Keratinocyte (primary cell): ENCODE measurements around the gene WIPF3. TPM values are rescaled to one million over a fixed set of nuclear protein-coding genes. Genes with fewer than 3 reads are reported as not detected.

Experiments used
- DNase-seq: peaks from one replicate; pipeline ENCODE4 v3.0.0-alpha.2; 2011; ENCODE audit warnings: low read depth, missing footprints, low spot score
- FAIRE-seq: peaks from 2 replicates; lab custom pipeline; 2011; peaks lifted over from hg19 to GRCh38; lab: Jason Lieb, UNC
- H2AFZ ChIP-seq: 2 replicates; pipeline ENCODE4 v1.6.0; 2012; ENCODE audit warnings: low read length, control low read depth, inconsistent platforms; ENCODE audit not compliant: control insufficient read depth
- H3K27ac ChIP-seq: 2 replicates; pipeline ENCODE4 v1.5.1; 2011; ENCODE audit warnings: low read length; ENCODE audit not compliant: control insufficient read depth, insufficient read depth
- H3K27me3 ChIP-seq: 3 replicates; pipeline ENCODE4 v1.6.0; 2011; ENCODE audit warnings: low read length; ENCODE audit not compliant: control insufficient read depth, insufficient read depth; ENCODE audit errors: extremely low read depth
- H3K36me3 ChIP-seq, 2 experiments: 2 replicates in 1 of 2; 3 replicates in 1 of 2; pipeline ENCODE4 v1.5.1; 2011; ENCODE audit warnings: low read length in 2 of 2, mild to moderate bottlenecking in 1 of 2; ENCODE audit not compliant: control insufficient read depth in 2 of 2, insufficient read depth in 2 of 2; ENCODE audit errors: extremely low read depth in 1 of 2
- H3K4me1 ChIP-seq: 3 replicates; pipeline ENCODE4 v1.5.1; 2011; ENCODE audit warnings: low read length; ENCODE audit not compliant: control insufficient read depth, insufficient read depth; ENCODE audit errors: extremely low read depth
- H3K4me2 ChIP-seq: 3 replicates; pipeline ENCODE4 v1.6.0; 2011; ENCODE audit warnings: low read depth, low read length; ENCODE audit not compliant: control insufficient read depth, insufficient read depth; ENCODE audit errors: extremely low read depth
- H3K4me3 ChIP-seq, 3 experiments: fragments of 200-600 bp in 1 of 3; sonication (generic) in 1 of 3; 2 replicates in 2 of 3; 3 replicates in 1 of 3; pipeline ENCODE4 v1.5.1; 2011 to 2016; ENCODE audit warnings: low read length in 3 of 3, mild to moderate bottlenecking in 3 of 3, control low read depth in 2 of 3, inconsistent platforms in 1 of 3, low read depth in 1 of 3, mixed read lengths in 1 of 3, mixed run types in 1 of 3, moderate library complexity in 1 of 3; ENCODE audit not compliant: control insufficient read depth in 2 of 3, insufficient read depth in 2 of 3; ENCODE audit errors: extremely low read depth in 1 of 3
- H3K79me2 ChIP-seq: 2 replicates; pipeline ENCODE4 v1.6.0; 2012; ENCODE audit warnings: low read length; ENCODE audit not compliant: control insufficient read depth, insufficient read depth
- H3K9ac ChIP-seq: 3 replicates; pipeline ENCODE4 v1.6.0; 2011; ENCODE audit warnings: low read length; ENCODE audit not compliant: control insufficient read depth, insufficient read depth; ENCODE audit errors: extremely low read depth
- H3K9me1 ChIP-seq: 3 replicates; pipeline ENCODE4 v1.6.0; 2011; ENCODE audit warnings: low read length; ENCODE audit not compliant: control insufficient read depth, insufficient read depth; ENCODE audit errors: extremely low read depth
- H3K9me3 ChIP-seq: 2 replicates; pipeline ENCODE4 v1.5.1; 2012; ENCODE audit warnings: low read depth, low read length; ENCODE audit not compliant: control insufficient read depth
- H4K20me1 ChIP-seq: 3 replicates; pipeline ENCODE4 v1.6.0; 2011; ENCODE audit warnings: low read length; ENCODE audit not compliant: control insufficient read depth, insufficient read depth; ENCODE audit errors: extremely low read depth
- EZH2 ChIP-seq: IDR thresholded peaks from one replicate; pipeline ENCODE4 v1.6.1; 2012; ENCODE audit warnings: inconsistent platforms, mild to moderate bottlenecking, low read length, moderate library complexity
- dilution Hi-C: fragments of 300-500 bp; cut with MboI; formaldehyde crosslinking; loops from one replicate; pipeline ENCODE4 v1.7.0; 2020; ENCODE audit warnings: low sequenced_read_pairs; ENCODE audit not compliant: extremely low pct_ligation_motif_present
- polyA plus RNA-seq, 5 experiments: library from polyadenylated mRNA; depleted of rRNA in 3 of 5; stranded (reverse) in 3 of 5; stranded (forward) in 1 of 5; unstranded in 1 of 5; fragments of >200 nt; gene quantifications; 1 replicate in 1 of 5; 2 replicates in 3 of 5; 3 replicates in 1 of 5; pipeline versions ENCODE4 v1.2.1 to v1.2.3, GENCODE V29; 2011 to 2012; ENCODE audit warnings: missing spikeins in 2 of 5, low read depth in 1 of 5, low replicate concordance in 1 of 5
- TF ChIP-seq, protein P1 (sequence below), 3 experiments: IDR thresholded peaks in 1 of 3; conservative IDR thresholded peaks in 1 of 3; optimal IDR thresholded peaks in 1 of 3; 2 replicates in 2 of 3; 3 replicates in 1 of 3; pipeline versions ENCODE3 to v1.5.1; 2011; ENCODE audit warnings: low read length in 3 of 3, mild to moderate bottlenecking in 3 of 3, moderate library complexity in 2 of 3, control low read depth in 1 of 3, inconsistent platforms in 1 of 3; ENCODE audit not compliant: insufficient read depth in 2 of 3; ENCODE audit errors: extremely low read depth in 1 of 3

Gene WIPF3
- polyA plus RNA-seq, 1 donor (not counting 4 experiments of a cell fraction or from before 2014, with no cell fraction given), result 0.04 TPM

- Histone ChIP-seq H3K4me3 (no peak overlapping the region), H3K9ac (no peak overlapping the region), H3K9me1 (no peaks in the 10 kb centered on the region), H4K20me1 (no peaks in the 10 kb centered on the region), H3K4me2 (no peak overlapping the region), H3K27me3 (no peaks in the 10 kb centered on the region), H3K9me3 (no peaks in the 10 kb centered on the region), H3K79me2 (no peaks in the 10 kb centered on the region), H3K4me1 (no peaks in the 10 kb centered on the region), H2AFZ (no peak overlapping the region), H3K27ac (no peak overlapping the region), H3K36me3 (peaks cover 7 to 15% of the 10 kb centered on the region in 2 experiments)
- TF ChIP-seq EZH2, result no peak
- TF ChIP-seq, protein P1, sequence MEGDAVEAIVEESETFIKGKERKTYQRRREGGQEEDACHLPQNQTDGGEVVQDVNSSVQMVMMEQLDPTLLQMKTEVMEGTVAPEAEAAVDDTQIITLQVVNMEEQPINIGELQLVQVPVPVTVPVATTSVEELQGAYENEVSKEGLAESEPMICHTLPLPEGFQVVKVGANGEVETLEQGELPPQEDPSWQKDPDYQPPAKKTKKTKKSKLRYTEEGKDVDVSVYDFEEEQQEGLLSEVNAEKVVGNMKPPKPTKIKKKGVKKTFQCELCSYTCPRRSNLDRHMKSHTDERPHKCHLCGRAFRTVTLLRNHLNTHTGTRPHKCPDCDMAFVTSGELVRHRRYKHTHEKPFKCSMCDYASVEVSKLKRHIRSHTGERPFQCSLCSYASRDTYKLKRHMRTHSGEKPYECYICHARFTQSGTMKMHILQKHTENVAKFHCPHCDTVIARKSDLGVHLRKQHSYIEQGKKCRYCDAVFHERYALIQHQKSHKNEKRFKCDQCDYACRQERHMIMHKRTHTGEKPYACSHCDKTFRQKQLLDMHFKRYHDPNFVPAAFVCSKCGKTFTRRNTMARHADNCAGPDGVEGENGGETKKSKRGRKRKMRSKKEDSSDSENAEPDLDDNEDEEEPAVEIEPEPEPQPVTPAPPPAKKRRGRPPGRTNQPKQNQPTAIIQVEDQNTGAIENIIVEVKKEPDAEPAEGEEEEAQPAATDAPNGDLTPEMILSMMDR (optimal IDR thresholded peaks at IDR 0.05 in 1 of 3, IDR thresholded peaks at IDR 0.05 in 1 of 3, conservative IDR thresholded peaks at IDR 0.05 in 1 of 3; ENCODE audit: extremely low read depth in 1 of 3, insufficient read depth in 2 of 3, low read length in 3 of 3), result no peak
- FAIRE-seq (no peak), DNase-seq (no peak)
- dilution Hi-C loops, result no loop called here
These were observed 119.9 kb downstream of the WIPF3 start for GRCh38 chr7:29926216-29926615.

DNA sequence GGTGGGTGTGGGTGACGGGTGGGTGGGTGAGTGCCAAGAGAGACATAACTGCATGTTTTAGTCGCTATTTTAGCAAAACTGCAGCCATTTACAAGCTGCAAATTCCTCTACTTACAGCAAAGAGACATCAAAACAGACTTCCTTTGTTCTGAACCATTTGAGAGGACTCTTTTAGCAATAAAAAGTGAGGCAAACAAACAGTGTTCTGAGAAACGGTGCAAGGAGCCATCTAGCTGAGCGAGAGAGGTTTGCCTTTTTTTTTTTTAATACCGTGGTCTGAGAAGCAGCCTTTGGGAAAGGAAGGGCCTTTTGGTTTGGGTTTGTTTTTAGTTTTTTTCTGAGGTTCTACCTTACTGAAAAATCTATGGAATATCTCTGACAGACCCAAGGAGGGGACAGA, 120.4 kb downstream of the WIPF3 start:
- dilution Hi-C loops, result no loop called here
- no peak for FAIRE-seq
- peaks cover 7 to 14% of the 10 kb centered on the region in 2 experiments for H3K36me3 ChIP-seq

More for the DNA sequence above, 120.4 kb downstream of the WIPF3 start:
- Histone ChIP-seq H3K9me3 (no peaks in the 10 kb centered on the region), H3K27ac (no peak overlapping the region), H3K4me1 (no peaks in the 10 kb centered on the region), H3K9ac (no peak overlapping the region), H3K4me3 (no peak overlapping the region), H3K4me2 (no peak overlapping the region), H4K20me1 (no peaks in the 10 kb centered on the region), H3K9me1 (no peaks in the 10 kb centered on the region), H3K79me2 (no peaks in the 10 kb centered on the region), H2AFZ (no peak overlapping the region), H3K27me3 (no peaks in the 10 kb centered on the region)
- no peak for DNase-seq
- TF ChIP-seq EZH2, result no peak
- TF ChIP-seq, protein P1 (optimal IDR thresholded peaks at IDR 0.05 in 1 of 3, IDR thresholded peaks at IDR 0.05 in 1 of 3, conservative IDR thresholded peaks at IDR 0.05 in 1 of 3; ENCODE audit: extremely low read depth in 1 of 3, insufficient read depth in 2 of 3, low read length in 3 of 3), result no peak
